LNCaP clone FGC (cell line): Measurements from ENCODE around the gene EMX2.

Experiments used
- DNase-seq: peaks from one replicate; pipeline ENCODE4 v3.0.0-alpha.2; 2011; ENCODE audit warnings: low read depth
- H3K4me3 ChIP-seq: 2 replicates; pipeline ENCODE4 v1.5.1; 2011; ENCODE audit warnings: mild to moderate bottlenecking, low read depth, low read length, control low read depth
- TF ChIP-seq, protein P1 (sequence below): IDR thresholded peaks from 2 replicates; pipeline ENCODE4 v1.5.1; 2012; ENCODE audit warnings: mild to moderate bottlenecking; ENCODE audit not compliant: control insufficient read depth, insufficient read depth; ENCODE audit errors: extremely low read depth

The EMX2 gene

DNA sequence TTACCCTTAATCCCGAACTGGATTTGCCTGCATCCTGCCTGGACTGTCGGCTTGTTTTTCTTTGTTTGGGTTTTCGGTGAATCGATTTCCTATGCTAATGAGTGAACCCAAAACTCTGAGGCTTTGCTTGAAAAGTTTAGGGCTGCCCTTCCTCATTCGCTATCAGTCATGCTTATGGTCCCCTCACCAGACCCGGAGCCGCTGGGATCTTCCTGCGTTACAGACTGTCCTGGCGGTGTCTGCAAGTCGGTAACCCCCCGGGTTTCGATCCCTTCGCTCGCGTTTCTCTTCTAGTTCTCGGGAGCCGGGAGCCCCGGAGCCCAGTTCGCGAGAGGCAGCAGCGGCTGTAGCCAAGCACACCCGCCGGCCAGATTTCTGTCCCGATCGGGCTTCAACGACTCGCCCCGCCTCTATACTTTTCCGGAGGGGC is 2.2 kb downstream of the EMX2 start:
- no peak overlapping the region for H3K4me3 ChIP-seq
- TF ChIP-seq, protein P1, sequence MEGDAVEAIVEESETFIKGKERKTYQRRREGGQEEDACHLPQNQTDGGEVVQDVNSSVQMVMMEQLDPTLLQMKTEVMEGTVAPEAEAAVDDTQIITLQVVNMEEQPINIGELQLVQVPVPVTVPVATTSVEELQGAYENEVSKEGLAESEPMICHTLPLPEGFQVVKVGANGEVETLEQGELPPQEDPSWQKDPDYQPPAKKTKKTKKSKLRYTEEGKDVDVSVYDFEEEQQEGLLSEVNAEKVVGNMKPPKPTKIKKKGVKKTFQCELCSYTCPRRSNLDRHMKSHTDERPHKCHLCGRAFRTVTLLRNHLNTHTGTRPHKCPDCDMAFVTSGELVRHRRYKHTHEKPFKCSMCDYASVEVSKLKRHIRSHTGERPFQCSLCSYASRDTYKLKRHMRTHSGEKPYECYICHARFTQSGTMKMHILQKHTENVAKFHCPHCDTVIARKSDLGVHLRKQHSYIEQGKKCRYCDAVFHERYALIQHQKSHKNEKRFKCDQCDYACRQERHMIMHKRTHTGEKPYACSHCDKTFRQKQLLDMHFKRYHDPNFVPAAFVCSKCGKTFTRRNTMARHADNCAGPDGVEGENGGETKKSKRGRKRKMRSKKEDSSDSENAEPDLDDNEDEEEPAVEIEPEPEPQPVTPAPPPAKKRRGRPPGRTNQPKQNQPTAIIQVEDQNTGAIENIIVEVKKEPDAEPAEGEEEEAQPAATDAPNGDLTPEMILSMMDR: no peak
- DNase-seq: no peak

DNA sequence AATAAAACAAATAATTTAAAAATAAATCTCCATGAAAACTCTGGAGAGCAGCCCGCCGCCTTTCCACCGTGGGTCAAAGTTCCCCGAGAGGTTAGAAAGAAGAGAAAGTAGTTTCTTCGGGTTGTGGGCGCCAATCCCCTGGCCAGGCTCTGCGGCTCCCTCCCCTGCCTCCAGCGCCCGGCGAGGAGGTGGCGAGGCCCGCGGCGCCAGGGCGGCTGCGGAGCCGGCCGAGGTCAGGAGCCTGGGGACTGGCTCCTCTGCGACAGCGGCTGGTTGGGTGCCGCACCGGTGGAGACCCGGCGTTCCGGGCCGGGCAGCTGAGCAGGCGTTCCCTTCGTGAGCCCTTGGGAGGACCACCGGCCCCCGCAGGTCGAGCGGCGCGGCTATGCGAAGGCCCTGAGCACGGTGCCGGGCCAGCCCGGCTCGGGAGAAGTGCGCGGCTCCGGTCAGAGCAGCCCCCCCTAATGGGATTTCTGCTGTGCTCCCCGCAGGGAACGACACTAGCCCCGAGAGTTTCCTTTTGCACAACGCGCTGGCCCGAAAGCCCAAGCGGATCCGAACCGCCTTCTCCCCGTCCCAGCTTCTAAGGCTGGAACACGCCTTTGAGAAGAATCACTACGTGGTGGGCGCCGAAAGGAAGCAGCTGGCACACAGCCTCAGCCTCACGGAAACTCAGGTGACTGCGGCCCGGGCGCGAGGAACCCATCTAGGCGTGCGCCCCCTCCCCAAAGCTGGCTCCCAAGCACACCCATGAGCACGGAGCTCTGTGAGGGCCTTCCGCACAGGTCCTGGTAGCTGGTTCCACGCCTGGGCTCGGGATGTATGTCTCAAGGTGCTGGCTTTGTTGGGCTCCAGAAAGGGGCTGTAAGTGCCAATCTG is 2.8 kb downstream of the EMX2 start:
- TF ChIP-seq, protein P1: no peak
- no peak overlapping the region for H3K4me3 ChIP-seq
- no peak for DNase-seq

DNA sequence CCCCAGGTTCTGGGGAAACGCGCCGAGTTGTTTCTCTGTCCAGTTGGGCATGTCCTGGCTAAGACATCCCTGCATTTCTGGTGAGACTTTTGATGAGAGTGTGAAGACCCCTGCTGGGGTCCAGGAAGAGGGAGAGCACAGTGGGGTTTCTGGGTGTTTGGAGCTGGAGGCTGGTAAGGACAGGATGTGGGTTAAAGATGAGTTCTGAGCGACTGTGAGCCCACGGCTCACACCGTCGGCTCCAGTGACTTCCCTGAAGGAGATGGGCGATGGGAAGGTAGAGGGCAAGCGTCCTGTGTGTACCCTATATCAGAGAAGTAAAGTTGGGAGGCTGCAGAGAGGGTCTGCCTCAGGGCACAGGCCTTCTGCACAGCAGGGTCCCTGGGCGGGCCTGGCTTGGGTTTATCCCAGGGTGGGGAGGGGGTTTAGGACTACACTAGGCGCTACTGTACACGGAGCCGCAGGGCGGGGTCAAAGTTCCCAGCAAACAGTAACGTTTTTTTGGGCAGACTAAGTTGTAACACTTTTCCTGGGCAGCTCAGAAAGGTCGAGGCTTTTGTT is 3.6 kb downstream of the EMX2 start:
- no peak overlapping the region for H3K4me3 ChIP-seq
- DNase-seq: no peak
- TF ChIP-seq, protein P1: no peak

DNA sequence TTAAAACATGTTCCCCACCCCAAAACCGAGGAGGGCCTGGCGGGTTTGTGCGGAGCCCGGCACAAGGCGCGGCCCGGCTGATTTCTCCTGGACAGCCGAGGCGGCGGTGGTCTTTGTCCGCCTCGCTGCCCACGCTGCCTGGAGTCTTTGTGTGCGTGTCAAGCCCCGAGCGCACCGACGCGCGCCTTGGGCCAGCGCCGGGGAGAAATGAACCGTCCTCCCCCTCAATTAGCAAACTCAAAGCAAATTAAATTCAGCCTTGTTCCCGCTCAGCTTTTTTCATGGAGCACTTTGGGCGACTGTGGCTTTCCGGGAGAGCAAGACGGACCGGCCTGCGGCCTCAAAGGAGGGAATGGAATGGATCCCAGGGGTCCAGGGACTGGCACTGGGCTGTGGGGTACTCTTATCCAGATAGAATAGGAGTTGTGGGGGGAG is 4.1 kb downstream of the EMX2 start:
- no peak for DNase-seq
- H3K4me3 ChIP-seq: no peak overlapping the region
- TF ChIP-seq, protein P1: no peak

DNA sequence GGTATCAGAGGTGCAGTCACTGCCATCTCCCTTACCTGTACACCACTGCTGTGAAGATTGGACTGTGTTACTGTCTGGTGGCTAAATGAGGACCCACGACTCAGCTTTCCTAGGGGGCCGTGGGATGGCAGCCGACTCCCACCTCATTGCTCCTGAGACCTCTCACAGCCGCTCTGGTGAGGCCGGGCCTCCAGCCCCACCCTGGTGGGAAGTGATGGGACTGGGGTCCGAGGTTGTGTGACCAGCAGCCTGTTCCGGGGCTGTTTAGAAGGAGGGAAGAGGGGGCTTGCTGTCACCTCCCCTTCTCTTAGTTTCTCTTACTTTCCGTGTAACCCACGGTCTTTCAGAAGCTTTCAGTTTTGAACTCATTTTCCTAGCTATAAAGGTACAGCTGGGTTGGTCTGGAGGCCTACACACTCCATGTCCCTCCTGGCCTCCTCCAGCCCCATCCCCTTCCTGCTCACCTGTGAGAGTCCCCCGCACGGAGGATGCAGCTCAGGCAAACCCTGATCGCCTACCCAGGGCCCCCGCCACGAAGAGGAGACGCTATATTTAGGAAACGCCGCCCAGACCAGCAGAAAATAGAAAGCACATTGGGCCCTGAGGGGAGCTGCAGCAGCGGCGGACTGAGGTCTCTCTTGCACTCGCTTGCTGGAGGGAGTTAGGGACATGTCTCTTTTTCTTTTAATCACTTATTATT is 4.6 kb downstream of the EMX2 start:
- TF ChIP-seq, protein P1: no peak

DNA sequence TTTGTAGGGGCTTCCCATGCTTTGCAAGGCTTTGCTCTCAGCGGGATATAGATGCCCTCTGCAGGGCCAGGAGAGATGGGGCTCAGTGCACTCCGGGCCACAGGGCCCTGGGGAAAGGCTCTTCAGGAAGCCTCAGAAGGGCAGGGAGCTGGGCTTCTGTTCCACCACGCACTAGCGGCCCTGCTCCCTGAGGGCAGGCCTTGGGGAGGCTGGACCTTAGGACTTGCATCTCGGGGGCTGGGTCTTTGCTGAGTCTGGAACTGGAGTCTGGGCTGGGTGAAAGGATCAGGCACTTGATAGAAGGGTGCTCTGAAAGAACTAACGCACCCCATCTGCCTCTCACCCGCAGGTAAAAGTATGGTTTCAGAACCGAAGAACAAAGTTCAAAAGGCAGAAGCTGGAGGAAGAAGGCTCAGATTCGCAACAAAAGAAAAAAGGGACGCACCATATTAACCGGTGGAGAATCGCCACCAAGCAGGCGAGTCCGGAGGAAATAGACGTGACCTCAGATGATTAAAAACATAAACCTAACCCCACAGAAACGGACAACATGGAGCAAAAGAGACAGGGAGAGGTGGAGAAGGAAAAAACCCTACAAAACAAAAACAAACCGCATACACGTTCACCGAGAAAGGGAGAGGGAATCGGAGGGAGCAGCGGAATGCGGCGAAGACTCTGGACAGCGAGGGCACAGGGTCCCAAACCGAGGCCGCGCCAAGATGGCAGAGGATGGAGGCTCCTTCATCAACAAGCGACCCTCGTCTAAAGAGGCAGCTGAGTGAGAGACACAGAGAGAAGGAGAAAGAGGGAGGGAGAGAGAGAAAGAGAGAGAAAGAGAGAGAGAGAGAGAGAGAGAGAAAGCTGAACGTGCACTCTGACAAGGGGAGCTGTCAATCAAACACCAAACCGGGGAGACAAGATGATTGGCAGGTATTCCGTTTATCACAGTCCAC is 5.4 kb downstream of the EMX2 start:
- no peak for DNase-seq
- no peak overlapping the region for H3K4me3 ChIP-seq
- TF ChIP-seq, protein P1: no peak

More for the DNA sequence above, 4.6 kb downstream of the EMX2 start:
- no peak for DNase-seq
- no peak overlapping the region for H3K4me3 ChIP-seq
